ENCODE measurements around the gene GOT2. TPM values are rescaled to one million over a fixed set of nuclear protein-coding genes. Genes with fewer than 3 reads are reported as not detected.
"Not testable (repeated sequence)": the region's sequence is repeated elsewhere in the genome, so short reads cannot be mapped to it uniquely, and the experiment has no call there.

GOT2 gene
- total RNA-seq (63.0 and 83.8 TPM in 2 replicates), polyA plus RNA-seq (87.9 and 103 TPM in 2 replicates)

GRCh38 chr16:58733671-58734458 lies at the start of gene GOT2:
Gene GOT2 (minus strand): TSS chr16:58734316. CDS start chr16:58734228, 88 bp downstream.
- Histone ChIP-seq H4K20me1 (ENCODE audit: insufficient read depth, poor library complexity, severe bottlenecking) (peaks cover 16% of the 10 kb centered on the region), H3K27me3 (no peaks in the 10 kb centered on the region), H3K79me2 (peaks cover 49% of the 10 kb centered on the region), H2AFZ (peak within 1 kb of the TSS; percentile 96), H3K27ac (peak within 1 kb of the TSS; percentile 78), H3K4me2 (peak within 1 kb of the TSS; percentile 96), H3K4me3 (peak within 1 kb of the TSS; percentile 75), H3K9me3 (ENCODE audit: low read depth) (no peaks in the 10 kb centered on the region), H3K9me2 (replicated peaks; ENCODE audit: insufficient read depth) (no peaks in the 10 kb centered on the region), H3K4me1 (ENCODE audit: insufficient read depth) (peaks cover 9% of the 10 kb centered on the region), H3K36me3 (replicated peaks; ENCODE audit: insufficient read depth, low read depth) (no peaks in the 10 kb centered on the region)
- peak; percentile 91 for DNase-seq (ENCODE audit: low spot score)
- WGBS (ENCODE audit: low lambda C conversion rate, missing lambda C conversion rate) = 1% methylated on average over 54 of the region's 68 CpGs
- TF ChIP-seq CTCF (IDR thresholded peaks at IDR 0.05; ENCODE audit: poor library complexity) = peak; percentile 96
- no peak for TF ChIP-seq EZH2phosphoT487 (IDR thresholded peaks at IDR 0.05; ENCODE audit: low read depth, severe bottlenecking, unreplicated experiment)

GRCh38 chr16:58779291-58779690 lies 45.2 kb upstream of the GOT2 start:
- not testable (repeated sequence) for H3K27me3 ChIP-seq; H3K4me3 ChIP-seq; H3K36me3 ChIP-seq (replicated peaks; ENCODE audit: insufficient read depth, low read depth); H3K9me3 ChIP-seq (ENCODE audit: low read depth); H3K27ac ChIP-seq; H4K20me1 ChIP-seq (ENCODE audit: insufficient read depth, poor library complexity, severe bottlenecking); H3K9me2 ChIP-seq (replicated peaks; ENCODE audit: insufficient read depth); DNase-seq (ENCODE audit: low spot score); H3K79me2 ChIP-seq; H3K4me2 ChIP-seq; H2AFZ ChIP-seq; H3K4me1 ChIP-seq (ENCODE audit: insufficient read depth)
- WGBS (ENCODE audit: low lambda C conversion rate, missing lambda C conversion rate) = no CpG with 5 or more reads among the region's 1 CpG

GRCh38 chr16:58773870-58774269 lies 39.8 kb upstream of the GOT2 start:
- no peaks in the 10 kb centered on the region for H4K20me1 ChIP-seq (ENCODE audit: insufficient read depth, poor library complexity, severe bottlenecking)
- no peak overlapping the region for H3K4me3 ChIP-seq
- no peaks in the 10 kb centered on the region for H3K4me1 ChIP-seq (ENCODE audit: insufficient read depth)
- no peak overlapping the region for H3K27ac ChIP-seq
- no peak for TF ChIP-seq EZH2phosphoT487 (IDR thresholded peaks at IDR 0.05; ENCODE audit: low read depth, severe bottlenecking, unreplicated experiment)
- no peaks in the 10 kb centered on the region for H3K9me2 ChIP-seq (replicated peaks; ENCODE audit: insufficient read depth)
- no peaks in the 10 kb centered on the region for H3K27me3 ChIP-seq
- no peak overlapping the region for H2AFZ ChIP-seq
- no peaks in the 10 kb centered on the region for H3K79me2 ChIP-seq
- H3K4me2 ChIP-seq = no peak overlapping the region
- H3K36me3 ChIP-seq (replicated peaks; ENCODE audit: insufficient read depth, low read depth) = no peaks in the 10 kb centered on the region
- H3K9me3 ChIP-seq (ENCODE audit: low read depth) = no peaks in the 10 kb centered on the region
- no peak for DNase-seq (ENCODE audit: low spot score)

- Histone ChIP-seq H4K20me1 (ENCODE audit: insufficient read depth, poor library complexity, severe bottlenecking) (no peaks in the 10 kb centered on the region), H3K4me3 (no peak overlapping the region), H3K27me3 (no peaks in the 10 kb centered on the region), H3K27ac (no peak overlapping the region), H3K9me2 (replicated peaks; ENCODE audit: insufficient read depth) (no peaks in the 10 kb centered on the region), H2AFZ (no peak overlapping the region), H3K9me3 (ENCODE audit: low read depth) (no peaks in the 10 kb centered on the region), H3K4me1 (ENCODE audit: insufficient read depth) (no peaks in the 10 kb centered on the region), H3K36me3 (replicated peaks; ENCODE audit: insufficient read depth, low read depth) (no peaks in the 10 kb centered on the region), H3K4me2 (no peak overlapping the region), H3K79me2 (no peaks in the 10 kb centered on the region)
- no peak for TF ChIP-seq CTCF (IDR thresholded peaks at IDR 0.05; ENCODE audit: poor library complexity)
- no peak for TF ChIP-seq EZH2 (IDR thresholded peaks at IDR 0.05; ENCODE audit: borderline replicate concordance)
- no peak for TF ChIP-seq EZH2phosphoT487 (IDR thresholded peaks at IDR 0.05; ENCODE audit: low read depth, severe bottlenecking, unreplicated experiment)
- DNase-seq (ENCODE audit: low spot score) = no peak
- 48% methylated on average over 2 of the region's 2 CpGs for WGBS (ENCODE audit: low lambda C conversion rate, missing lambda C conversion rate)
Measured at GRCh38 chr16:58768145-58768544, 34.0 kb upstream of the GOT2 start.
